B cell (primary cell): ENCODE data around the gene CRB3. TPM values are rescaled to one million over a fixed set of nuclear protein-coding genes. Genes with fewer than 3 reads are reported as not detected.

Source experiments
- ATAC-seq: fragments of 200-7000 bp; cut with Tn5 transposase; one replicate; pipeline ENCODE4 v1.10.0; 2021; ENCODE audit warnings: low read depth, mild to moderate bottlenecking, moderate number of reproducible peaks, moderate library complexity
- CTCF ChIA-PET: fragments of 350-600 bp; sonication (Branson Sonifier 250); formaldehyde crosslinking; loops from one replicate; lab custom pipeline; 2021; ENCODE audit warnings: antibody characterized with exemption, inconsistent platforms; lab: Charles Lee
- POLR2A ChIA-PET: fragments of 350-600 bp; sonication (Branson Sonifier 250); formaldehyde crosslinking; loops from one replicate; lab custom pipeline; 2021; ENCODE audit warnings: antibody characterized with exemption; lab: Charles Lee
- DNase-seq: peaks from one replicate; pipeline ENCODE4 v3.0.0; 2013
- H2AFZ ChIP-seq: 2 replicates; pipeline ENCODE4 v1.6.1; 2012; ENCODE audit warnings: mild to moderate bottlenecking, low read depth, low read length; ENCODE audit not compliant: insufficient read depth, poor library complexity, severe bottlenecking
- H3K27ac ChIP-seq, 2 donors: 1 replicate in 1 of 2; 2 replicates in 1 of 2; pipeline ENCODE4 v1.5.1; 2012 to 2013; ENCODE audit warnings: low read length in 2 of 2, mild to moderate bottlenecking in 2 of 2, moderate library complexity in 1 of 2
- H3K27me3 ChIP-seq, 4 experiments: fragments of 200-600 bp in 1 of 4; sonication (generic) in 1 of 4; replicated peaks in 1 of 4; 1 replicate in 2 of 4; 2 replicates in 2 of 4; pipeline versions ENCODE4 v1.6.1 to v1.7.0; 2013 to 2016; ENCODE audit warnings: low read length in 3 of 4, mild to moderate bottlenecking in 2 of 4, mixed read lengths in 1 of 4, moderate library complexity in 1 of 4; ENCODE audit not compliant: insufficient read depth in 4 of 4, control insufficient read depth in 3 of 4; ENCODE audit errors: control extremely low read depth in 1 of 4
- H3K36me3 ChIP-seq, 2 experiments: replicated peaks in 1 of 2; 1 replicate in 1 of 2; 2 replicates in 1 of 2; pipeline versions ENCODE4 v1.6.1 to v1.7.1; 2013; ENCODE audit warnings: low read length in 1 of 2; ENCODE audit not compliant: insufficient read depth in 2 of 2, control insufficient read depth in 1 of 2; ENCODE audit errors: control extremely low read depth in 1 of 2, extremely low read depth in 1 of 2
- H3K4me1 ChIP-seq, 2 donors: fragments of 200-600 bp in 1 of 2; sonication (generic) in 1 of 2; 1 replicate in 1 of 2; 2 replicates in 1 of 2; pipeline versions ENCODE4 v1.5.1 to v1.6.1; 2013 to 2017; ENCODE audit warnings: low read length in 2 of 2; ENCODE audit not compliant: control insufficient read depth in 2 of 2, insufficient read depth in 2 of 2
- H3K4me2 ChIP-seq: replicated peaks from 2 replicates; pipeline ENCODE3; 2012; ENCODE audit warnings: mild to moderate bottlenecking, low read depth, low read length; ENCODE audit not compliant: poor library complexity, severe bottlenecking
- H3K4me3 ChIP-seq, 5 experiments: fragments of 200-600 bp in 1 of 5; sonication (generic) in 1 of 5; 1 replicate in 3 of 5; 2 replicates in 2 of 5; pipeline versions ENCODE4 v1.5.1 to v1.7.0; 2011 to 2016; ENCODE audit warnings: low read length in 4 of 5, mild to moderate bottlenecking in 4 of 5, low read depth in 2 of 5, control low read depth in 1 of 5, moderate library complexity in 1 of 5; ENCODE audit not compliant: insufficient read depth in 1 of 5; ENCODE audit errors: control extremely low read depth in 1 of 5, extremely low read depth in 1 of 5
- H3K79me2 ChIP-seq: fragments of 200-600 bp; sonication (generic); one replicate; pipeline ENCODE4 v1.6.0; 2016; ENCODE audit warnings: low read length; ENCODE audit not compliant: control insufficient read depth, insufficient read depth
- H3K9ac ChIP-seq: fragments of 200-600 bp; sonication (generic); 2 replicates; pipeline ENCODE4 v1.6.1; 2017; ENCODE audit warnings: mild to moderate bottlenecking, low read length, moderate library complexity
- H3K9me3 ChIP-seq, 3 donors: one replicate each; pipeline versions ENCODE4 v1.6.1 to v1.7.1; 2013; ENCODE audit warnings: low read length in 2 of 3; ENCODE audit not compliant: control insufficient read depth in 2 of 3, insufficient read depth in 1 of 3; ENCODE audit errors: control extremely low read depth in 1 of 3
- H4K20me1 ChIP-seq: 2 replicates; pipeline ENCODE4 v1.6.0; 2012; ENCODE audit warnings: mild to moderate bottlenecking, low read length; ENCODE audit not compliant: insufficient read depth, control insufficient read depth, poor library complexity, severe bottlenecking
- H3K27ac Mint-ChIP-seq: one replicate; pipeline ENCODE4 v1.8.0; 2021; ENCODE audit warnings: mixed read lengths
- H3K27me3 Mint-ChIP-seq: one replicate; pipeline ENCODE4 v1.8.0; 2021; ENCODE audit warnings: mixed read lengths
- H3K4me1 Mint-ChIP-seq: one replicate; pipeline ENCODE4 v1.8.0; 2021; ENCODE audit warnings: mixed read lengths
- H3K4me3 Mint-ChIP-seq: one replicate; pipeline ENCODE4 v1.8.0; 2021; ENCODE audit warnings: mixed read lengths
- H3K9me3 Mint-ChIP-seq: one replicate; pipeline ENCODE4 v1.8.0; 2022; ENCODE audit warnings: mixed read lengths; ENCODE audit not compliant: insufficient read depth
- CTCF ChIP-seq: fragments of 200-600 bp; IDR thresholded peaks from one replicate; pipeline ENCODE4 v1.8.0; 2022; ENCODE audit warnings: antibody characterized with exemption, mild to moderate bottlenecking
- EZH2 ChIP-seq: IDR thresholded peaks from 2 replicates; pipeline ENCODE4 v1.6.1; 2012; ENCODE audit warnings: borderline replicate concordance, low read depth, mild to moderate bottlenecking, moderate library complexity, low read length; ENCODE audit not compliant: insufficient read depth, poor library complexity, severe bottlenecking
- WGBS: methylation state at CpG from one replicate; pipeline ENCODE4 v1.1.5; 2013; ENCODE audit warnings: missing lambda C conversion rate; ENCODE audit not compliant: insufficient coverage; 5-methylcytosine and 5-hydroxymethylcytosine counted together
- intact Hi-C: fragments of 100-400 bp; cut with micrococcal nuclease; formaldehyde crosslinking; loops from one replicate; pipeline ENCODE4 v1.10.0; 2022
- polyA plus RNA-seq: library from polyadenylated mRNA; depleted of rRNA; stranded (reverse); fragments of >200 nt; gene quantifications from 2 replicates; pipeline ENCODE4 v1.2.3, GENCODE V29; 2012
- total RNA-seq, 2 donors: library from RNA; stranded (reverse); fragments of 120-200 nt in 1 of 2; gene quantifications; 1 replicate in 1 of 2; 2 replicates in 1 of 2; pipeline versions ENCODE4 v1.2.3 to v1.2.4, GENCODE V29; 2013 to 2022

Gene CRB3
- total and polyA plus RNA-seq, 2 donors (not counting 1 experiment from before 2014, with no cell fraction given), result 2.1 to 3.6 TPM

- Histone ChIP-seq H3K79me2 (no peaks in the 10 kb centered on the region), H3K9me3 (peaks cover 0 to 10% (median 0%) of the 10 kb centered on the region in 3 donors), H3K36me3 (peaks cover 0 to 28% of the 10 kb centered on the region in 2 experiments), H3K4me3 (no peak overlapping the region), H3K4me1 (peaks cover 10 to 11% of the 10 kb centered on the region in 2 donors), H4K20me1 (no peaks in the 10 kb centered on the region), H3K9ac (no peak overlapping the region), H3K4me2 (no peak overlapping the region), H3K27ac (no peak overlapping the region), H2AFZ (no peak overlapping the region), H3K27me3 (peaks cover 0 to 15% (median 6%) of the 10 kb centered on the region in 4 experiments)
- DNase-seq (no peak), ATAC-seq (no peak)
- peaks cover 15% of the 10 kb centered on the region for H3K4me1 Mint-ChIP-seq
- intact Hi-C loops, result no loop called here
- H3K4me3 Mint-ChIP-seq, result no peak overlapping the region
- H3K27ac Mint-ChIP-seq, result no peak overlapping the region
- no peaks in the 10 kb centered on the region for H3K27me3 Mint-ChIP-seq
- H3K9me3 Mint-ChIP-seq, result no peaks in the 10 kb centered on the region
- POLR2A ChIA-PET, result no interaction called here
- WGBS, result 85% methylated on average over 6 of the region's 8 CpGs
- CTCF ChIA-PET, result no interaction called here
- TF ChIP-seq CTCF (no peak), EZH2 (no peak)
These were observed 3.3 kb downstream of the CRB3 start for GRCh38 chr19:6467384-6467783.

- CTCF ChIA-PET, result interaction anchor here (1.3 kb wide), 1 partner anchor 12 kb away, joined by 3 read pairs; the partner anchor contains the start of gene DENND1C
- no peaks in the 10 kb centered on the region for H3K9me3 ChIP-seq
- H3K4me3 ChIP-seq, result no peak overlapping the region
- H4K20me1 ChIP-seq, result no peaks in the 10 kb centered on the region
- Mint-ChIP-seq H3K4me1 (peaks cover 5% of the 10 kb centered on the region), H3K27me3 (no peaks in the 10 kb centered on the region), H3K4me3 (no peak overlapping the region), H3K27ac (no peak overlapping the region), H3K9me3 (no peaks in the 10 kb centered on the region)
- intact Hi-C loops, result no loop called here
- no peak overlapping the region for H3K9ac ChIP-seq
- ATAC-seq (no peak), DNase-seq (no peak)
- no peak overlapping the region for H3K27ac ChIP-seq
- WGBS, result 95% methylated on average over 3 of the region's 8 CpGs
- H3K79me2 ChIP-seq, result no peaks in the 10 kb centered on the region
- TF ChIP-seq EZH2, result no peak
- TF ChIP-seq CTCF, result no peak
- peaks cover 0 to 44% of the 10 kb centered on the region in 2 experiments for H3K36me3 ChIP-seq
- POLR2A ChIA-PET, result interaction anchor here (0.7 kb wide), 1 partner anchor 357 kb away, joined by 3 read pairs; no protein-coding TSS in a partner anchor
- H3K4me1 ChIP-seq, result no peaks in the 10 kb centered on the region
- no peak overlapping the region for H2AFZ ChIP-seq
- no peaks in the 10 kb centered on the region for H3K27me3 ChIP-seq
- H3K4me2 ChIP-seq, result no peak overlapping the region
These were observed 6.1 kb downstream of the CRB3 start for GRCh38 chr19:6470173-6470572.
